ENCODE results near the gene RRP1. TPM values are rescaled to one million over a fixed set of nuclear protein-coding genes. Genes with fewer than 3 reads are reported as not detected.
A peak's percentile ranks its signal among the peaks of the same experiment; 100 is the strongest.

RRP1 gene
- polyA plus RNA-seq, 2 of the 4 experiments (the other 2 are of a cell fraction) = 15.4 to 29.5 TPM

GRCh38 chr21:43826623-43826974 lies 37.2 kb downstream of the RRP1 start:
- DNase-seq (ENCODE audit: low read depth in 1 of 2, low spot score in 1 of 2) (no peak), FAIRE-seq (no peak), ATAC-seq (peak; percentile 24 to 27; a peak in 4 of 6 replicates)
- peak overlapping the region in 1 of 2 experiments; percentile 61; a peak in 1 of 6 replicates for H3K27ac ChIP-seq
- ChIA-PET CTCF (interaction anchor here (1.0 to 1.5 kb wide), 4 partner anchors 10 to 149 kb away, joined by 3 to 11 read pairs (median 4); no protein-coding TSS in a partner anchor), POLR2A (interaction anchor here (0.7 kb wide), 1 partner anchor 168 kb away, joined by 4 read pairs; no protein-coding TSS in a partner anchor)
- H3K4me1 ChIP-seq = peaks cover 5% of the 10 kb centered on the region; the same call in 1 of the 3 replicates
- H3K4me2 ChIP-seq = 0 out of 3 replicates have a peak overlapping the region, but pooled peaks have one; percentile 25
- WGBS (ENCODE audit: missing lambda C conversion rate) = 100% methylated on average over 7 of the region's 8 CpGs
- TF ChIP-seq FOXS1 (CRISPR knock-in tag; IDR thresholded peaks at IDR 0.05) (no peak), MAZ (IDR thresholded peaks at IDR 0.05; ENCODE audit: borderline replicate concordance, low read depth, low read length) (no peak), JUN (IDR thresholded peaks at IDR 0.05) (no peak), CHD2 (IDR thresholded peaks at IDR 0.05; ENCODE audit: low read length, partially characterized antibody) (no peak)
- TF ChIP-seq, protein P1, sequence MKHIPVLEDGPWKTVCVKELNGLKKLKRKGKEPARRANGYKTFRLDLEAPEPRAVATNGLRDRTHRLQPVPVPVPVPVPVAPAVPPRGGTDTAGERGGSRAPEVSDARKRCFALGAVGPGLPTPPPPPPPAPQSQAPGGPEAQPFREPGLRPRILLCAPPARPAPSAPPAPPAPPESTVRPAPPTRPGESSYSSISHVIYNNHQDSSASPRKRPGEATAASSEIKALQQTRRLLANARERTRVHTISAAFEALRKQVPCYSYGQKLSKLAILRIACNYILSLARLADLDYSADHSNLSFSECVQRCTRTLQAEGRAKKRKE (CRISPR knock-in tag; IDR thresholded peaks at IDR 0.05; ENCODE audit: low read depth) = no peak
- H3K4me3 ChIP-seq = no peak overlapping the region
- H3K9me3 ChIP-seq = no peaks in the 10 kb centered on the region

DNA sequence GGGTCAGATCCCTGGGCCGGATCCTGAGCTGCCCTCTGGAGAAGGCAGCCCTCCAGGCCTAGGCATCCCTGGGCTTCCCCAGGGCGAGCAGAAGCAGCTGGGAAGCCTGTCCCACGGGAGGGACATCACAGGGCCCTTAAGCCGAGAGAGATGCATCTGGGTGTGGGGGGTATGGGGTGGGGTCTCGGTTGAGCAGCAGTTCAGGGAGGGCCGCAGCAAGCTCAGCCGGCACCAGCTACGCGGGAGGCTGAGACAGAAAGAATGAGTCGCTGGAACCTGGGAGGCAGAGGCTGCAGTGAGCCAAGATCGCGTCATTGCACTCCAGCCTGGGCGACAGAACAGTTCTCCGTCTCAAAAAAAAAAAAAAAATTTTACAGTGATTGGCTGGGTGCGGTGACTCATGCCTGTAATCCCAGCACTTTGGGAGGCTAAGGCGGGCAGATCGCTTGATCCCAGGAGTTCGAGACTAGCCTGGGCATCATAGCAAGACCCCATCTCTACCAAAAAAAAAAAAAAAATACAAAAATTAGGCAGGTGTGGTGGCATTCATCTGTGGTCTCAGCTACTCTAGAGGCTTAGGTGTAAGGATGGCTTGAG lies 37.7 kb downstream of the RRP1 start:
- FAIRE-seq = no peak
- no peaks in the 10 kb centered on the region for H3K9me3 ChIP-seq
- DNase-seq (ENCODE audit: low read depth in 1 of 2, low spot score in 1 of 2) = peak in 1 of 2 experiments; percentile 41
- WGBS (ENCODE audit: missing lambda C conversion rate) = 32% methylated on average over 10 of the region's 18 CpGs
- no peak for TF ChIP-seq GATA3 (IDR thresholded peaks at IDR 0.05; ENCODE audit: borderline replicate concordance)
- no peak for TF ChIP-seq FOSL2 (IDR thresholded peaks at IDR 0.05)
- peak; percentile 55; the same call in 1 of the 2 replicates for TF ChIP-seq FOSL2 (CRISPR knock-in tag; IDR thresholded peaks at IDR 0.05)
- 0 out of 3 replicates have a peak overlapping the region, but pooled peaks have one; percentile 25 for H3K4me2 ChIP-seq
- CTCF ChIA-PET = interaction anchor here (1.3 kb wide), 2 partner anchors 10 to 17 kb away, joined by 3 to 11 read pairs; no protein-coding TSS in a partner anchor
- no peak overlapping the region for H3K4me3 ChIP-seq
- H3K27ac ChIP-seq = peak overlapping the region in 1 of 2 experiments; percentile 61; a peak in 2 of 6 replicates
- peak; percentile 41 to 68; a peak in 4 of 6 replicates for ATAC-seq
- peaks cover 5% of the 10 kb centered on the region; the same call in 1 of the 3 replicates for H3K4me1 ChIP-seq
- POLR2A ChIA-PET = interaction anchor here (0.7 kb wide), 1 partner anchor 167 kb away, joined by 4 read pairs; no protein-coding TSS in a partner anchor

DNA sequence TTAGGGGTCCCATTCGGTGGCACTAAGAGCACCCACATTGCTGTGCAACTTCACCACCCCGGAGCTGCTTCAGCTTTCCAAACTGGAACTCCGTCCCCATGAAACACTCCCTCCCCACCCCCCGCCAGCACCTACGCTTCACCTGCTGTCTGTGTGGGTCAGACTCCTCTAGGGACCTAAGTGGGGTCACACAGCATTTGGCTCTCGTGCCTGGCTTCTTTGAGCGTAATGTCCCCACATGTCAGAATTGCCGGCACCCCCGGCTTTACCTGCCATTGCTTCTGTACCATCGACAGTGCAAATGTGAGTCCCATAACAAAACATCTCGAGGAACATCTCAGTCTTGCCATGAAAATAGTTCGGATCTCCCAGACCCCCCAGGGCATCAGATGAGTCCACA lies 39.8 kb downstream of the RRP1 start:
- no peak overlapping the region for H3K4me3 ChIP-seq
- ChIA-PET CTCF (interaction anchor here (1.2 to 1.7 kb wide), 2 partner anchors 18 to 110 kb away, joined by 5 to 6 read pairs; no protein-coding TSS in a partner anchor), POLR2A (no interaction called here)
- TF ChIP-seq HOXA7 (CRISPR knock-in tag; IDR thresholded peaks at IDR 0.05) = no peak
- TF ChIP-seq NFE2L2 (conservative IDR thresholded peaks at IDR 0.05; ENCODE audit: low read length) = no peak
- ATAC-seq (no peak), DNase-seq (ENCODE audit: low read depth in 1 of 2, low spot score in 1 of 2) (no peak), FAIRE-seq (no peak)
- H3K4me2 ChIP-seq = no peak overlapping the region
- 72% methylated on average over 9 of the region's 12 CpGs for WGBS (ENCODE audit: missing lambda C conversion rate)
- H3K27ac ChIP-seq = no peak overlapping the region
- no peaks in the 10 kb centered on the region for H3K9me3 ChIP-seq
- peaks cover 5% of the 10 kb centered on the region; the same call in 1 of the 3 replicates for H3K4me1 ChIP-seq

DNA sequence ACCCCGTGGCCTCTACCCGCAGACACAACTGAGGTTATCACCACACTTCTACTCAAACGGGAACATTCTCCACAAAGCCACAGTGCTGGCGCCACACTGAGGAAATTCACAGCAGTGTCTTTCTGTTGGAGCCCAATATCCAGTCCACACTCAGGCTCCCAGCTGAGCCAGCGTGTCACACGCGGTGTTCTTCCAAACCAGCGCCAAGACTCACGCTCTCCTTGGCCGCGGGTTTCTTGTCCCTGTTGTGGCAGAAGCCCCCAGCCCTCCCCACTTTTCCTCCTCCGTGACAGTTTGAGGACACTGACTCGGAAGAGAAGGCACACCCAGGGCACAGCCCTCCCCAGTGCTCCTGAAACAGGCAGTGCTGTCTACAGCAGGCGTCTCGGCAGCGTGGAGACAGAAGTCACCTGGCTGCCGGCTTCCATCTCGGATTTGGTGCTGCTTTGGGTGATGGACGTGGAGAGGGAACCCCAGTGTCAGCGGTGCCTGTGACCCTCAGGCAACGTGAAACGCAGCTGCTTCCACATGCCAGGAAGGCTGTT lies 40.3 kb downstream of the RRP1 start:
- POLR2A ChIA-PET = no interaction called here
- H3K4me3 ChIP-seq = no peak overlapping the region

DNA sequence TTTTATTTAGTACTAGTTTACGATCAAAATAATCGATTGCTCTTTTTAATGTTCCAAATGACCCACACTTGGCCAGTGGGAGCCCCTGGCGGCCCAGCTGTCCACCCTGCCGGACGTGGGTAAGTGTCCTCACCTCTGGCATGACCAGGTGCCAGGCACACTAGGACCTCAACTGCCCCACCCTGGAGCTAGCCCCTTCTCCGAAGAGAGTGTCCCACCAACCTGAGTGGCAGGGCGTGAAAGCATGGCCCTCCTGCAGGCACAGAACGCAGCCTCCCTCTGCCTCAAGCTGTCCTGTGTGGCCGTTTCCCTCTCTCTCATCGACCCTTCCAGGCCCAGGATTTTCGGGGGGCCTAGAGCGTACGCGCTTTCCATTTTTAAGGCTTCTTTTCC lies 42.8 kb downstream of the RRP1 start:
- H3K9me3 ChIP-seq = no peaks in the 10 kb centered on the region
- H3K4me3 ChIP-seq = no peak overlapping the region
- FAIRE-seq (no peak), ATAC-seq (no peak), DNase-seq (ENCODE audit: low read depth in 1 of 2, low spot score in 1 of 2) (no peak)
- no peaks in the 10 kb centered on the region for H3K4me1 ChIP-seq
- WGBS (ENCODE audit: missing lambda C conversion rate) = 80% methylated on average over 13 of the region's 14 CpGs
- no peak overlapping the region for H3K4me2 ChIP-seq
- ChIA-PET POLR2A (no interaction called here), CTCF (interaction anchor here (1.2 kb wide), 1 partner anchor 8 kb away, joined by 3 read pairs; no protein-coding TSS in a partner anchor)
- no peak overlapping the region for H3K27ac ChIP-seq
- TF ChIP-seq ZNF302 (CRISPR knock-in tag; IDR thresholded peaks at IDR 0.05) = no peak
- no peak for TF ChIP-seq GATA3 (IDR thresholded peaks at IDR 0.05; ENCODE audit: borderline replicate concordance)
- TF ChIP-seq CHD2 (IDR thresholded peaks at IDR 0.05; ENCODE audit: low read length, partially characterized antibody) = no peak
- no peak for TF ChIP-seq TFCP2L1 (CRISPR knock-in tag; IDR thresholded peaks at IDR 0.05)
- no peak for TF ChIP-seq TP53 (CRISPR knock-in tag; IDR thresholded peaks at IDR 0.05)
- TF ChIP-seq, protein P2, sequence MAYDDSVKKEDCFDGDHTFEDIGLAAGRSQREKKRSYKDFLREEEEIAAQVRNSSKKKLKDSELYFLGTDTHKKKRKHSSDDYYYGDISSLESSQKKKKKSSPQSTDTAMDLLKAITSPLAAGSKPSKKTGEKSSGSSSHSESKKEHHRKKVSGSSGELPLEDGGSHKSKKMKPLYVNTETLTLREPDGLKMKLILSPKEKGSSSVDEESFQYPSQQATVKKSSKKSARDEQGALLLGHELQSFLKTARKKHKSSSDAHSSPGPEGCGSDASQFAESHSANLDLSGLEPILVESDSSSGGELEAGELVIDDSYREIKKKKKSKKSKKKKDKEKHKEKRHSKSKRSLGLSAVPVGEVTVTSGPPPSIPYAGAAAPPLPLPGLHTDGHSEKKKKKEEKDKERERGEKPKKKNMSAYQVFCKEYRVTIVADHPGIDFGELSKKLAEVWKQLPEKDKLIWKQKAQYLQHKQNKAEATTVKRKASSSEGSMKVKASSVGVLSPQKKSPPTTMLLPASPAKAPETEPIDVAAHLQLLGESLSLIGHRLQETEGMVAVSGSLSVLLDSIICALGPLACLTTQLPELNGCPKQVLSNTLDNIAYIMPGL (CRISPR knock-in tag; IDR thresholded peaks at IDR 0.05; ENCODE audit: borderline replicate concordance) = no peak
- TF ChIP-seq NR3C1 (IDR thresholded peaks at IDR 0.05) = no peak
- TF ChIP-seq EHF (CRISPR knock-in tag; IDR thresholded peaks at IDR 0.05) = no peak
- no peak for TF ChIP-seq ZSCAN20 (CRISPR knock-in tag; IDR thresholded peaks at IDR 0.05)

More for the DNA sequence above, 40.3 kb downstream of the RRP1 start:
- no peak overlapping the region for H3K4me2 ChIP-seq
- H3K9me3 ChIP-seq = no peaks in the 10 kb centered on the region
- no peak overlapping the region for H3K27ac ChIP-seq
- 35% methylated on average over 21 of the region's 22 CpGs for WGBS (ENCODE audit: missing lambda C conversion rate)
- FAIRE-seq = no peak
- CTCF ChIA-PET = interaction anchor here (1.2 to 1.7 kb wide), 2 partner anchors 19 to 109 kb away, joined by 5 to 6 read pairs; no protein-coding TSS in a partner anchor
- TF ChIP-seq HOXB5 (CRISPR knock-in tag; IDR thresholded peaks at IDR 0.05) (no peak), RAD21 (conservative IDR thresholded peaks at IDR 0.05 in 1 of 2, IDR thresholded peaks at IDR 0.05 in 1 of 2) (peak in 1 of 2 experiments; percentile 30; a peak in 1 of 5 replicates)
- ATAC-seq = peak; percentile 49 to 61; a peak in 5 of 6 replicates
- H3K4me1 ChIP-seq = peaks cover under 1% of the 10 kb centered on the region; the same call in 1 of the 3 replicates
- peak in 1 of 2 experiments; percentile 21 for DNase-seq (ENCODE audit: low read depth in 1 of 2, low spot score in 1 of 2)
